Medulla oblongata (tissue), 1 donor: ENCODE measurements around the gene SPACDR.
"Not testable (repeated sequence)": the region's sequence is repeated elsewhere in the genome, so short reads cannot be mapped to it uniquely, and the experiment has no call there.

ENCODE experiments used
- DNase-seq: peaks from one replicate; pipeline ENCODE4 v3.0.0-alpha.2; 2015; ENCODE audit errors: extremely low spot score

SPACDR gene, protein sequence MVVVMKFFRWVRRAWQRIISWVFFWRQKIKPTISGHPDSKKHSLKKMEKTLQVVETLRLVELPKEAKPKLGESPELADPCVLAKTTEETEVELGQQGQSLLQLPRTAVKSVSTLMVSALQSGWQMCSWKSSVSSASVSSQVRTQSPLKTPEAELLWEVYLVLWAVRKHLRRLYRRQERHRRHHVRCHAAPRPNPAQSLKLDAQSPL

DNA sequence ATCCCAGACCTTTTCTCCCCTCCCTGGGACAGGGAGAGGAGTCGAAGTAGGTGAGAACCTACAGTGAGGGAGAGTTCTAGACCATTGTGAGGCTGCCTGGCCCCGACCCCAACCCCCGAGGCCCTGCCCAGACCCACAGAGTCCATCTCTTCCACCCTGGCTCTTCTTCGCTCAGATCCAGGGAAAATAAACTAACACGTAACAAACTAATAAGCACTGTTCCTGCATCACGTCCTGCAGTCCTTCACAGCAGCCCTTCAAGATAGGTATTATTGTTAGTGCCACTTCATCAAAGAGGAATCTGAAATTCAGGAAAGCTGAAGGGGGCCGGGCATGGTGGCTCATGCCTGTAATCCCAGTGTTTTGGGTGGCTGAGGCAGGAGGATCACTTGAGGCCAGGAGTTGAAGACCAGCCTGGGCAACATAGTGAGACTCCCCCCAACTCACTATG is at the start of gene SPACDR:
Gene SPACDR (minus strand): TSS at position 51 of the 451 bp plus-strand sequence. CDS start 235 bp downstream, outside the sequence.
- DNase-seq: no peak

DNA sequence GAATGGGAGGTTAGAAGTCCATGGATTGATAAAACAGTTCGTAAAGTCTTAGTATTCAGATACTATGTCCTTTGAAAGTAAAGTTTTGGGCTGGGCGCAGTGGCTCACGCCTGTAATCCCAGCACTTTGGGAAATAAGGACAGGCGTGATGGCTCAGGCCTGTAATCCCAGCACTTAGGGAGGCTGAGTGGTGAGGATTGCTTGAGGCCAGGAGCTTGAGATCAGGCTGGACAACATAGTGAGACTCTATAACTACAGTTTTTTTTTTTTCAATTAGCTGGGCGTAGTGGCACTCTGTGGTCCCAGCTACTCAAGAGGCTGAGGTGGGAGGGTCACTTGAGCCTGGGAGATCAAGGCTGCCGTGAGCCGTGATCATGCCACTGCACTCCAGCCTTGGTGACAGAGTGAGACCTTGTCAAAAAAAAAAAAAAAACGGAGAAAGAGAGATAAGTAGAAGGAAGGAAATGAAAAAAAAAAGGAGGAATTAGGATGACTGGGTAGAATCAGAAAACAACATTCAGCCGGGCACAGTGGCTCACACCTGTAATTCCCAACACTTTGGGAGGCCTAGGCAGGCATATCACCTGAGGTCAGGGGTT is 49.3 kb upstream of the SPACDR start:
- no peak for DNase-seq

DNA sequence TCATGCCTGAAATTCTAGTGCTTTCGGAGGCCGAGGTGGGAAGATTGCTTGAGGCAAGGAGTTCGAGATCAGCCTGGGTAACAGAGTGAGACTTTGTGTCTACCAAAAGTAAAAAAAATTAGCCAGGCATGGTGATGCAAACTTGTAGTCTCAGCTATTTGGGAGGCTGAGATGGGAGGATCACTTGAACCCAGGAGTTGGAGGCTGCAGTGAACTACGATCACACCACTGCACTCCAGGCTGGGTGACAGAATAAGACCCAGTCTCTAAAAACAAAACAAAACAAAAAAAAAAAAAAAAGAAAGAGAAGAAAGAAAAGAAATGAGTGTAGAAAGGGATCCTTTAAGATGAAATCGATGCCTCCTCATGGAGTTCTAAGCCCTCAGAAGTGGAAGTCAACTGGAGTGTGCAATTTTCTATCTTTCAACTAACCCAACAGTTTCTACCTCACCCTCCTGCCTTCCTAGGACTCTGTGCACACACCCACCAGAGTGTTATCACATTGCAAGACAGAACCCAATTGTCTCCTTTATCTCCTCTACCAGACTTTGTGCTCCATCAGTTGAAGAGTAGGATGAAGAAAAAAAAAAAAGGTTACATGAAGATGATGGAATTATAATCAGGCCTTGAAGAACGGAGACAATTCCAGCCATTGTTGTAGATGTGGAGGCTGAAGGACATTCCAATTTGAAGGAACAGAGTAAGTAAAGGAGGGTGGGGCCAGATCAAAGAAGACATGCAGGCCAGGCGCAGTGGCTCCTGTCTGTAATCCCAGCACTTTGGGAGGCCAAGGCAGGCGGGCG is 46.6 kb upstream of the SPACDR start:
- no peak for DNase-seq

DNA sequence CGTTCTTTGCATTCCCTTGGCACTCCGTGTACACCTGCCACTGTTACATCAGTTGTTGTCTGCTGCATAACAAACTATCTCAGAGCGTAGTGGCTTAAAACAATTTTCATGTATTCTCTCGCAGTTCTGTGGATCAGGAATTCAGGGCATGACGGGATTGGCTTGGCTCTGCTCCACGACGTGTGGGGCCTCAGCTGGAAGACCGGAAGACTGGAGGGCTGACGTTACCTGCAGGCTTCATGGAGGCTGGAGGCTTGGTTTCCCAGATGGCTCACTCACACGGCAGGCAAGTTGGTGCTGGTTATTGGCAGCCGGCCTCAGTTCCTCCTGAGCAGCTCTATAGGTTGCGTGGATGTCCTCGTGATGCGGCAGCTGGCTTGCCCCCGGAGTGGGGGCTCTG is 45.2 kb upstream of the SPACDR start:
- DNase-seq: no peak

DNA sequence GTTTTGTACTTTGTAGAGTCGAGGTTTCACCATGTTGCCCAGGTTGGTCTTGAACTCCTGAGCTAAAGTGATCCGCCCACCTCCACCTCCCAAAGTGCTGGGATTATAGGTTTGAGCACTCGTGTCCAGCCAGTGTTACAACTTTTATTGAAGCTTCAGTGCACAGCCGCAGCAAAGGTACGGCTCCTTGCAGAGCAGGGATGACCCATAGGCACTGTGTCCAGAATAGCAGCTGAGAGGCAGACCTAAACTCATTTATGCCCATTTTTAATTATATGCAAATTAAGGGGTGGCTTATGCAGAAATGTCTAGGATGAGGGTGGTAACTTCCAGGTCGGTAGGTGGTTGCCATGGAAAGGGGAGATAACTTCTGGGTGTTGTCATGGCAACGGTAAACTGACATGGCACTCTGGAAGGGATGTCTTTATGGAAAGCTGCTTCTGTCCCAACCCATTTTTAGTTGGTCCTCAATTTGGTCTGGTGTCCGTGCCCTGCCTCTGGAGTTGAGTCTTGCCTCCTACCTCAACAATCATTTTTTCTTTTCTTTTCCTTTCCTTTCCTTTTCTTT is 42.4 kb upstream of the SPACDR start:
- DNase-seq: no peak

DNA sequence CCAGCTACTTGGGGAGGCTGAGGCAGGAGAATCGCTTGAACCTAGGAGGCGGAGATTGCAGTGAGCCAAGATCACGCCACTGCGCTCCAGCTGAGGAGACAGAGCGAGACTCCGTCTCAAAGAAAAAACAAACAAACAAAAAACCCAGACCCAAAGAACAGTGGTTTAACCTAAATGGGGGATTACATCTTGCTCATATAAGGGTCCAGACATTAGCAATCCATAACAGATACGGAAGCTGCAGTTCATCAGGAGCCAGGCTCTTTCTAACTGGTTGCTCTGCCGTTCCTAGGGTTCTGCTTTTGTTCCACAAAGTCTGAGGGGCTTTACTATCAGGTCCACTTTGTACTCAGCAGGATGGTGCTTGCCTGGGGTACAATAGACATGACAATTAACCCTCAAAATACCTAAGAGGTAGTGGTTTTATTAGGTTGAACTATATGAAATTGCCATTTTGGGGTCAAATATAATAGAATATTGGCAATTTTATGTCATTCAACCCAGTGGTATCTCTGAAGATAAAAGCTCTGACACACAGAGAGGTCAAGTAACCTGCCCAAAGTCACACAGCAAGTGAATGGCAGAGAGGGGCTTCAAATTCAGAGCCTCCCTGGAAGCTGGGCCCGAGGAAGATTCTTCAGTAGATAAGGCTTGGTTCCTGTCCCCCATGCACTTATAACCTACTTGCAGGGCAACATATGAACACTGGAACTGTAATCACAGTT is 41.0 kb upstream of the SPACDR start:
- DNase-seq: no peak

DNA sequence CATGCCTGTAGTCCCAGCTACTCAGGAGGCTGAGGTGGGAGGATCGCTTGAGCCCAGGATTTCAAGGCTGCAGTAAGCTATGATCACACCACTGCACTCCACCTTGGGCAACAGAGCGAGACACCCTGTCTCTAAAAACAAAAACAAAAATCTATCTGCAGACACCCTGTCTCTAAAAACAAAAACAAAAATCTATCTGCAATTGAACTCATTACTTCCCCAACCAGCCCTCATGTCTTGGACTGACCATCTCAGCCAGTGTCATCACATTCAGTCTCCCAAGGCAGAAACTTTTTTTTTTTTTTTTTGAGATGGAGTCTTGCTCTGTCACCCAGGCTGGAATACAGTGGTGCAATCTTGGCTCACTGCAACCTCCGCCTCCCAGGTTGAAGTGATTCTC is 40.0 kb upstream of the SPACDR start:
- not testable (repeated sequence) for DNase-seq

DNA sequence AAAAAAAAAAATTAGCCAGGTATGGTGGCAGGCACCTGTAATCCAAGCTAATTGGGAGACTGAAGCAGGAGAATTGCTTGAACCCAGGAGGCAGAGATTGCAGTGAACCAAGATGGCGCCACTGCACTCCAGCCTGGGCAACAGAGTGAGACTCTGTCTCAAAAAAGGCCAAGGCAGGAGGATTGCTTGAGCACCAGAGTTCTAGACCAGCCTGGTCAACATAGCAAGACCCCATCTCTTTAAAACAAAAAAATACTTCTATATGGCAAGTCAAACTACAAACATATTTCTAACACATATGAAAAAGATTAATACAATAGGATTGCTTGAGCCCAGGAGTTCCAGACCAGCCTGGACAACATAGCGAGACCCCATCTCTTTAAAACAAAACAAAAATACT is 36.7 kb upstream of the SPACDR start:
- DNase-seq: not testable (repeated sequence)

DNA sequence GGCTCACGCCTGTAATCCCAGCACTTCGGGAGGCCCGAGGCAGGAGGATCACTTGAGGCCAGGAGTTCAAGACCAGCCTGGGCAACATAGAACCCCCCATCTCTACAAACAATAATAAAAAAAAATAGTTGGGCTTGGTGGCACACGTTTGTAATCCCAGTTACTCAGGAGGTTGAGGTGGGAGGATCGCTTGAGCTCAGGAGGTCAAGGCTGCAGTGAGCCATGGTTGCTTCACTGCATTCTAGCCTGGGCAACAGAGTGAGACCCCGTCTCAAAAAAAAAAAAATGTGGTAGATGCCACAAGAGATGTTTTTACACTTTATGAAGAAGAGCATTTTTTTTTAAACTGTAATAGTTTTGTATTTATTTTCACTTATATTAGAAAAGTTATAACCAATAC is 32.4 kb upstream of the SPACDR start:
- no peak for DNase-seq

DNA sequence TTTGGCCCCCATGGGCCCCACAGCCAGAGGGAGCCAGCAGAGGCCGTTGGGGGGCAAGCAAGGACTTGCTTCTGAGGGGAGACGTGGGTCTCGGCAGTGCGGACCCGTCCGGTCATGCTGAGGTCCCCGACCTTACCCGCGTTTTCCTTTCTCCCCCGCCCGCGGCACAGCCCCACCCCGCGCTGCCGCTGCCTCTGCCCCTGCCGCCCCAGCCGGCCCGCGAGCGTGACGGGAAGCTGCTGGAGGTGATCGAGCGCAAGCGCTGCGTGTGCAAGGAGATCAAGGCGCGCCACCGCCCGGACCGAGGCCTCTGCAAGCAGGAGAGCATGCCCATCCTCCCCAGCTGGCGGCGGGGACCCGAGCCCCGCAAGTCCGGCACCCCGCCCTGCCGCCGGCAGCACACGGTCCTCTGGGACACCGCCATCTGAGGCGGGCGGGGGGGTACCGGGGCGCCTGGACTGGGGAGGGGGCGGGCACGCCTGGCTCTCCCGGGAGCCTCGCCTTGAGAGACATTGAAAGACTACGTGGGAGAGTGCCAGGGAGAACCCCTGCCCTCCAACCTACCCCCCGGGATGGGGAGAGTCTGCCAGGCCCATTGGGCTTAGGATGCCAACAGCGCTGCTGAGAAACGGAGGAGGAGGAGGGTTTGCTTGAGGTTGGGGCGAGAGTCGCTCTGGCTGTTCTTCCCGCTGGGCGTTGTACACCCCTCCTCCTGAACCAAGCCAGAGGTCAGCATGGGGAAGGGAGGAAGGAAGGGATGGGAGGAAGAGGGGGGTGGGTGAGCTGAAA is 29.6 kb upstream of the SPACDR start:
- DNase-seq: peak; percentile 76

DNA sequence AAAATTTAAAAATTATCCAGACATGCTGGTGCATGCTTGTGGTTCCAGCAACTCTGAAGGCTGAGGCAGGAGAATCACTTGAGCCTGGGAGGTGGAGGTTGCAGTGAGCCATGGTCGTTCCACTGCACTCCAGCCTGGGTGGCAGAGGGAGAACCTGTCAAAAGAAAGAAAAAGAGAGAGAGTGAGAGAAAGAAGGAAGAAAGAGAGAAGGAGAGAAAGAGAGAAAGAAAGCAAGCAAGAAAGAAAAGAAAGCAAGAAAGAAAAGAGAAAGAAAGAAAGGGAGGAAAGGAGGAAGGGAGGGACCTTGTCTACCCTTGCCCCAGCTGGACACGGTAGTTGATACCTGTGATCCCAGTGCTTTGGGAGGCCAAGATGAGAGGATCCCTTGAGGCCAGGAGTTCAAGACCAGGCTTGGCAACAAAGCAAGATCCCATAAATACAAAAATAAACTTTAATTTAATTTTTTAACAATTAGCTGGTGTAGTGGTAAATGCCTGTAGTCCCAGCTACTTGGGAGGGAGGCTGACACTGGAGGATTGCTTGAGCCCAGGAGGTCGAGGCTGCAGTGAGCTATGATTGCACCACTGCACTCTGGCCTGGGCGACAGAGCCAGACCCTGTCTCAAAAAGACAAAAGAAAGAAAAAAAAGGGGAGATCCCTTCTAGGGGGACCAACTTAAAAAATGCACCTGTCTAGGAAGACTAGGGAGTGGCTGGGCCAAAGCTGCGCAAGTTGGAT is 28.8 kb upstream of the SPACDR start:
- DNase-seq: no peak

DNA sequence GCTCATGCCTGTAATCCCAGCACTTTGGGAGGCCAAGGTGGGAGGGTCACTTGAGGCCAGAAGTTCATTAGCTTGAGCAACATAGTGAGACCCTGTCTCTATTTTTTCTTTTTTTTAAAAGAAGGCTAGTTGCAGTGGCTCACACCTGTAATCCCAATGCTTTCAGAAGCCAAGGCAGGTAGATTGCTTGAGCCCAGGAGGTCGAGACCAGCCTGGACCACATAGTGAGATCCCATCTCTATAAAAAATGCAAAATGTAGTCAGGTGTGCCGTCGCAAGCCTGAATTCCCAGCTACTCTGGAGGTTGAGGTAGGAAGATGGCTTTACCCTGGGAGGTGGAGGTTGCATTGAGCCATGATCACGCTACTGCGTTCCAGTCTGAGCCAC is 27.1 kb upstream of the SPACDR start:
- no peak for DNase-seq

DNA sequence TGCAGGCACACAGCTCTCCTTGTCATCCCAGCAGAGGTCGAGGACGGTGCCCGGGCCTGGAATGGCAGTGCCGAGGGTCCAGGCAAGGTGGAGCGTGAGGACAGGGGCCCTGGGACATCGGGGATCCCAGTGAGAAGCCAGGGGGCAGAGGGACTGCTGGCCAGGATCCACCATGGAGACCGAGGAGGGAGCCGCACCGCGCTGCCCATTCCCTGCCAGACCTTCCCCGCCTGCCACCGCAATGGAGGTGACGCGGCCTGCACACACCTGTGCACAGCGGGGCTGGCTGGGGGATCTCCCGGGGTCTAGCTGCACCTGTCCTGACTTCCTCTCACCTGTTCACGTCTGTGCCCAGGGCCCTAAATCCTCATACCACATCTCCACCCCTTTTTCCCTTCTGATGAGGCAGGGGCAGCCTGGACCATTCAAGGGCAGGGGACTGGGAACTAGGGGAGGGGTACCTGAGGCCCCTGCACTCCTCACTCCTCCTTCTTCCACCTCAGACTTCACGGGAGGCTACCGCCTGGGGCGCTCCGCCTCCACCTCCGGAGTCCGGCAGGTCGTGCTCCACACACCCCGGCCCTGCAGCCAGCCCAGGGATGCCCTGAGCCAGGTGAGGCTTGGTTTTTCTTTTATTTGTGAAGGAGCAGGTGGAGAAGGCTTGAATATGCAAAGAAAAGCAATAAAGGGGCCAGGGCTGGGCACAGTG is 26.6 kb upstream of the SPACDR start:
- DNase-seq: no peak

DNA sequence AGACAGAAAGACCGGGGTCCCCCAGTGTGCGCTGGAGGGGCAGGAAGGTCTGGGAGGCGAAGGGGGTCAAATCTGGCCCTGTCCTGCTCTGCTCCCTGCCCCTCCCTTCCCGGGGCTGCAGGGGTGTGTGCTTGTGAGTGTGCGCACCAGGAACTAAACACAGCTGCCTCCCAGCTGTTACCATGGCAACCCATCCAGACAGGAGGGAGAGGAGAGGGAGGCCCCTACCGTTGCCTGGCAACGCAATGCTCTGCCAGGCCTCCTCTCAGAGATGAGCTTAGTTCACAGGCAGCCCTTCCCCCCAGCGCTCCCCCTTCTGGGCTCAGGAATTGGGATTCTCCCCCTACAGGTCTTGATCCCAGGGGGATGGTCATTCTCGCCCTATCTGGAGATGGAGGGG is 25.8 kb upstream of the SPACDR start:
- peak; percentile 99 for DNase-seq

DNA sequence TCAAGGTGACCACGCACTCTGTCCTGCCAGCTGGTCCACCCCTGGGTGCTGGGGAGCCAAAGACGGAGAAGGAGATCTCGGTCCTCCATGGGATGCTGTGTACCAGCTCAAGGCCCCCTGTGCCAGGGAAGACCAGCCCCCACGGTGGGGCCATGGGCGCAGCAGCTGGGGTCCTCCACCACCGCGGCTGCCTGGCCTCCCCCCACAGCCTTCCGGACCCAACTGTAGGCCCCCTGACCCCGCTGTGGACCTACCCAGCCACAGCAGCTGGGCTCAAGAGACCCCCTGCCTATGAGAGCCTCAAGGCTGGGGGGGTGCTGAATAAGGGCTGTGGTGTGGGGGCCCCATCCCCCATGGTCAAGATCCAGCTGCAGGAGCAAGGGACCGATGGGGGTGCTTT is 25.1 kb upstream of the SPACDR start:
- DNase-seq: no peak

DNA sequence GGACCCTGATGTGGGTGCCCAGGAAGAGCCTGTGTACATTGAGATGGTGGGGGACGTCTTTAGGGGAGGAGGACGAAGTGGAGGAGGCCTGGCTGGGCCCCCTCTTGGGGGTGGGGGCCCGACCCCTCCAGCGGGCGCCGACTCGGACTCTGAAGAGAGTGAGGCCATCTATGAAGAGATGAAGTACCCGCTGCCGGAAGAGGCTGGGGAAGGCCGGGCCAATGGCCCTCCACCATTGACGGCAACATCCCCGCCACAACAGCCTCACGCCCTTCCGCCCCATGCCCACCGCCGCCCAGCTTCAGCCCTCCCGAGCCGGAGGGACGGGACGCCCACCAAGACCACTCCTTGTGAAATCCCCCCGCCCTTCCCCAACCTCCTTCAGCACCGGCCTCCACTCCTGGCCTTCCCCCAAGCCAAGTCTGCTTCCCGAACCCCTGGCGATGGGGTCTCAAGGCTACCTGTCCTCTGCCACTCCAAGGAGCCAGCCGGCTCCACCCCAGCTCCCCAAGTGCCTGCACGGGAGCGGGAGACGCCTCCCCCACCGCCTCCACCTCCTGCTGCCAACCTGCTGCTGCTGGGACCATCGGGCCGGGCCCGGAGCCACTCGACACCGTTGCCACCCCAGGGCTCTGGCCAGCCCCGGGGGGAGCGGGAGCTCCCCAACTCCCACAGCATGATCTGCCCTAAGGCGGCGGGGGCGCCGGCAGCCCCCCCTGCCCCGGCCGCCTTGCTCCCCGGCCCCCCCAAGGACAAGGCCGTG is 24.5 kb upstream of the SPACDR start:
- no peak for DNase-seq

DNA sequence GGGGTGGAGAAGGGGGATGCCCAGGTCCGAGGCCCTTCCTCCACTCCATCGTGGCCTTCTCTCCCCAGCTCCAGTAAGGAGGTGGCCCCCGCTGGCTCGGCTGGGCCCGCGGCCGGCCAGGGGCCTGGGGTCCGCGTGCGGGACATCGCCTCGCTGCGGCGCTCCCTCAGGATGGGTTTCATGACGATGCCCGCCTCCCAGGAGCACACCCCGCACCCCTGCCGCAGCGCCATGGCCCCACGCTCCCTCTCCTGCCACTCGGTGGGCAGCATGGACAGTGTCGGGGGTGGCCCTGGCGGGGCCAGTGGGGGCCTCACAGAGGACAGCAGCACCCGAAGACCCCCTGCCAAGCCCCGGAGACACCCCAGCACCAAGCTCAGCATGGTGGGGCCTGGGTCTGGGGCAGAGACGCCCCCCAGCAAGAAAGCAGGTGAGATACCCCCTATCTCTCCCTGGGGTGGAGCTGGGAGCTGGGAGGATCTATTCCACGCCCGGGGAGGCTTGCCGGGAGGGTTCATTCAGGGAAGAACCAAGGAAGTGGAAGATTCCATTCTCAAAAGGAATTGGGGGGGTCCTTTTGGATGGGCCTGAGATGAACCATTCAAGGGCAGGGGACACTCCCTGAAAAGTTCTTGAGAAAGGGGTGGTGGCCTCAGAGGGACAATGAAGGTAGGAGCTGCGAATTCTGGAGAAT is 22.8 kb upstream of the SPACDR start:
- no peak for DNase-seq

DNA sequence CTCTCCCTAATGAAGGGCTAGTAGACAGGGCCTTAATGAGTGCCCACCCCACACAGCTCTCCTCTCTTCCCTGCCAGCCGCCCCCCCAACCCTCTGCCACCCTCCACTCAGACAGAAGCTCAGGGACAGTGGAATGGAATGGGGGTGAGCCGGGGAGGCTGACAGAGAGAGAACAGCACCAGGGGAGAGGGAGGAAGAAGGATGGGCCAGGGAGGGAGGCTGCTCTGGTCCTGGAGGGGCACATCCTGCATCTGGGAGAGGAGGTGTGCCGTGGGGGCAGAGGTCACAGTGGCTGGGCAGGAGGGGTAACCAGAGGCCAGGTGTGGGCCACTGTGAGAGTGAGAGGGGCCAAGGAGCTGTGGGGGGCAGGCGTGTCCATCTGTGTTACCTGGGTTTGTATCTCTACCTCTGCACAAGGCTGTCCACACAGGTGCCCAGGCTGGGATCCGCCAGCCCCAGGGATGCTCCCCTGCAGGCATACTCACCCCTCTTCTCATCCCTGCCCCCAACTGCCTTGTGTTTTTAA is 22.1 kb upstream of the SPACDR start:
- no peak for DNase-seq
